Endothelial cell (in vitro differentiated cells): ENCODE data around the gene CXXC1. TPM values are rescaled to one million over a fixed set of nuclear protein-coding genes. Genes with fewer than 3 reads are reported as not detected.
A peak's percentile ranks its signal among the peaks of the same experiment; 100 is the strongest.

ENCODE experiments used
- DNase-seq: peaks from one replicate; pipeline ENCODE4 v3.0.0; 2021; ENCODE audit warnings: low spot score
- H3K27ac Mint-ChIP-seq: one replicate; pipeline ENCODE4 v1.8.0; 2021; ENCODE audit warnings: mixed read lengths, inconsistent platforms; ENCODE audit not compliant: unreplicated experiment
- H3K27me3 Mint-ChIP-seq: one replicate; pipeline ENCODE4 v1.8.0; 2021; ENCODE audit warnings: mild to moderate bottlenecking, moderate library complexity, mixed read lengths, inconsistent platforms; ENCODE audit not compliant: unreplicated experiment
- H3K36me3 Mint-ChIP-seq: one replicate; pipeline ENCODE4 v1.8.0; 2021; ENCODE audit warnings: mild to moderate bottlenecking, low read depth, mixed read lengths, inconsistent platforms; ENCODE audit not compliant: unreplicated experiment
- H3K4me1 Mint-ChIP-seq: one replicate; pipeline ENCODE4 v1.8.0; 2021; ENCODE audit warnings: mild to moderate bottlenecking, mixed read lengths, inconsistent platforms; ENCODE audit not compliant: unreplicated experiment
- H3K4me3 Mint-ChIP-seq: one replicate; pipeline ENCODE4 v1.8.0; 2021; ENCODE audit warnings: mild to moderate bottlenecking, mixed read lengths, inconsistent platforms; ENCODE audit not compliant: unreplicated experiment
- H3K9me3 Mint-ChIP-seq: one replicate; pipeline ENCODE4 v1.8.0; 2021; ENCODE audit warnings: mixed read lengths, inconsistent platforms; ENCODE audit not compliant: unreplicated experiment
- total RNA-seq: library from RNA; stranded (reverse); fragmentation: NEBNext Ultra II Directional; extraction: Animal tissue kit (Norgen Biotek cat#: 25700); gene quantifications from one replicate; pipeline ENCODE4 v1.2.1, GENCODE V29; 2021; ENCODE audit not compliant: unreplicated experiment
- TF ChIP-seq, protein P1 (sequence below): fragments of 200-600 bp; sonication (generic); IDR thresholded peaks from one replicate; pipeline ENCODE4 v1.5.0; 2021; ENCODE audit warnings: antibody characterized with exemption; ENCODE audit not compliant: unreplicated experiment

The CXXC1 gene
- total RNA-seq, 1 donor from 2014 or later, result 71.7 TPM

DNA sequence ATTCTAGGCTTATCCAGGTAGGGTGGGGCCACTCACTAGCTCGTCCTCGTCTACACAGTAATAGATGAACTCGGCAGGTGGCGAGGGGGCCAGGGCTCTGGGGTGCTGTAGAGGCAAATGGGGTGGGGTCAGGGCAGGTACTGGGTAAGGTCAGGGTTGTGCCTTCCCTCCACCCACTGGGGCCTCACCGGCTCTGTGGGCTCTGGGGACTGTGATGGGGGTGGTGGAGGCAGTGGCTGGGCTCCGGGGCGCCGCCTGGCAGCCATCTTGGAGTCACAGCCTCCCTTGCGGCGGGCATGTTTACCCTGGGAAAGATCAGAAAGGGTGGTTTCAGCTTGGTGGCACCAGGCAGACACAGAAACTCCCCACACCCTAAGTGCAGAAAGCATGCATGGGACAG, 12.6 kb downstream of the CXXC1 start:
- peaks cover 17% of the 10 kb centered on the region for H3K27me3 Mint-ChIP-seq
- no peak overlapping the region for H3K27ac Mint-ChIP-seq
- no peaks in the 10 kb centered on the region for H3K9me3 Mint-ChIP-seq
- H3K4me3 Mint-ChIP-seq, result peak overlapping the region; percentile 80
- H3K36me3 Mint-ChIP-seq, result peaks cover 42% of the 10 kb centered on the region
- peaks cover 5% of the 10 kb centered on the region for H3K4me1 Mint-ChIP-seq
- DNase-seq, result no peak
- TF ChIP-seq, protein P1, sequence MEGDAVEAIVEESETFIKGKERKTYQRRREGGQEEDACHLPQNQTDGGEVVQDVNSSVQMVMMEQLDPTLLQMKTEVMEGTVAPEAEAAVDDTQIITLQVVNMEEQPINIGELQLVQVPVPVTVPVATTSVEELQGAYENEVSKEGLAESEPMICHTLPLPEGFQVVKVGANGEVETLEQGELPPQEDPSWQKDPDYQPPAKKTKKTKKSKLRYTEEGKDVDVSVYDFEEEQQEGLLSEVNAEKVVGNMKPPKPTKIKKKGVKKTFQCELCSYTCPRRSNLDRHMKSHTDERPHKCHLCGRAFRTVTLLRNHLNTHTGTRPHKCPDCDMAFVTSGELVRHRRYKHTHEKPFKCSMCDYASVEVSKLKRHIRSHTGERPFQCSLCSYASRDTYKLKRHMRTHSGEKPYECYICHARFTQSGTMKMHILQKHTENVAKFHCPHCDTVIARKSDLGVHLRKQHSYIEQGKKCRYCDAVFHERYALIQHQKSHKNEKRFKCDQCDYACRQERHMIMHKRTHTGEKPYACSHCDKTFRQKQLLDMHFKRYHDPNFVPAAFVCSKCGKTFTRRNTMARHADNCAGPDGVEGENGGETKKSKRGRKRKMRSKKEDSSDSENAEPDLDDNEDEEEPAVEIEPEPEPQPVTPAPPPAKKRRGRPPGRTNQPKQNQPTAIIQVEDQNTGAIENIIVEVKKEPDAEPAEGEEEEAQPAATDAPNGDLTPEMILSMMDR, result no peak

DNA sequence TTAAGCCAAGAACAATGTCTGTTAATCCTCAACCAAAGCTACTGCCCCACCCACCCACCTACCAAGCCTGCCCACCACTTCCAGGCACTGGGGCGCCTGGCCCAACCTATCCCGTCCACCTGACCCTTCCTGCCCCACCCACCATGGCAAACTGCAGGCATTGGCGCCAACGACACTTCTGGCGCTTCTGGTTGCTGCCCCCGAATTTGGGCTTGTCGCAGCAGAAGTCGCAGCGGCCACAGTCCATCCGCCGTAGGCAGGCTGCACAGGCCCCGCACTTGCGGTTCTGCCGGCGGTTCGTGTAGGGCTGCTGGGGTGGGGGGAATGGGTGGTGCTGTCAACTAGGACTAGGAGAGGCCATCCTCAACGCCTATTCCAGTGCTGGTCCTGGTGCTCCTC, 13.4 kb downstream of the CXXC1 start:
- TF ChIP-seq, protein P1, result no peak
- peaks cover 49% of the 10 kb centered on the region for H3K36me3 Mint-ChIP-seq
- DNase-seq, result no peak
- H3K27me3 Mint-ChIP-seq, result peaks cover 17% of the 10 kb centered on the region
- H3K4me1 Mint-ChIP-seq, result peaks cover 1% of the 10 kb centered on the region
- H3K27ac Mint-ChIP-seq, result no peak overlapping the region
- no peaks in the 10 kb centered on the region for H3K9me3 Mint-ChIP-seq
- H3K4me3 Mint-ChIP-seq, result no peak overlapping the region

DNA sequence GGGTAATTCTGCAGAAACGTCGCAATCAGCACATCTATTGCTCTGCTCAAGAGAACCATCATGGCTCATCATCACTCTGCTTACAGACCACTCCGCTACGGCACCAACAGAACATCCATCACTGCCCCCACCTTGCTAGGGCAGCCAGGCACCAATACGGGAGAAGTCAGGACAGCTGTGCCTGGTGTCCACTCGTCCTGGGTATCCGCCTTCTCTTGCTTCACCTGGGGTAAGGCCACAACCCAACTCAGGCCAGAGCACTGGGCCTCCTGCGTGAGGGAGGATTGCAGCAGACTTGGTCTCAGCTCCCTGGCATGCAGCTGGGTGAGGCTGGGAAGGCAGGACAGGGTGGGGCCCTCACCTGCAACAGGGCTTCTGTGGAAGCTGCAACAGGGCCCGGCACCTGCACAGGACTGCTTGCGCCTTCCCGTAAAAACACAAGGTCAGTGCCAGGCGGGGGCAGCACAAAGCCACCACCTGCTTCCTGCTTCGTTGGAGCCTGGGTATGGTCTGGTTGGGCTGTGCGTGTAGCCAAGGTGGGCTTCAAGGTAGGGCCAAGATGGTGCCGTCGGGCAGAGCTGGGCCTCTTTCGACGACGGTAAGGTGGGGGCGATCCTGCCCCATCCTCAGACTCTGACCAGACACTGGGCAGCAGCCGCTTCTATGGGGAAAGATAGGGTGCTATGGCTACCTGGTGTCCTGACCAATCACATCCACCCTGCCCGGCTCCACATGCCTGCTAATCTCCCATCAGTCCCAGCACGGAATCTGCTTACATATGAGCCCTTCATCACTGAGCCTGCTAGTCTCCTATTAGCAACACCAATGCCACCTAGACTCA, 14.1 kb downstream of the CXXC1 start:
- no peaks in the 10 kb centered on the region for H3K4me1 Mint-ChIP-seq
- no peak overlapping the region for H3K27ac Mint-ChIP-seq
- no peak for DNase-seq
- peak overlapping the region; percentile 73 for H3K4me3 Mint-ChIP-seq
- peaks cover 17% of the 10 kb centered on the region for H3K27me3 Mint-ChIP-seq
- TF ChIP-seq, protein P1, result no peak
- H3K36me3 Mint-ChIP-seq, result peaks cover 49% of the 10 kb centered on the region
- H3K9me3 Mint-ChIP-seq, result no peaks in the 10 kb centered on the region

DNA sequence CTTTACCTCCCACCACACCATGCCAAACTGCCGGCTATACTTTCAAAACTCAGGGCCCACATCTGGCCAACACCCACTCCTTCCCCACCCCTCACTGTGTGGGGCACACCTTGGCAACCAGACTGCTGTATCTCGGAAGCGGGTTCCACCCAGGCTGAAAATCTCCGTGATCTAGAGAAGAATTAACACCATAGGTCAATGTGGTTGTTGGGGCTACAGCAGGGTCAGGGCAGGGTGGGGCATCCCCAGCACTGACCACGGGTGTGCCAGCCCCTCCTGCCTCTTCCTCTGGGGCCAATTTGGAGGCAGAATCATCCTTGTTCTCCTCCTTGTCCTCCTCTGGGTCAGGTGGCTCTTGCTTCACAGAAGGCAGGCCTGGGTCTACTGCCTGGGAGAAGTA, 14.9 kb downstream of the CXXC1 start:
- TF ChIP-seq, protein P1, result no peak
- Mint-ChIP-seq H3K4me3 (no peak overlapping the region), H3K9me3 (no peaks in the 10 kb centered on the region)

DNA sequence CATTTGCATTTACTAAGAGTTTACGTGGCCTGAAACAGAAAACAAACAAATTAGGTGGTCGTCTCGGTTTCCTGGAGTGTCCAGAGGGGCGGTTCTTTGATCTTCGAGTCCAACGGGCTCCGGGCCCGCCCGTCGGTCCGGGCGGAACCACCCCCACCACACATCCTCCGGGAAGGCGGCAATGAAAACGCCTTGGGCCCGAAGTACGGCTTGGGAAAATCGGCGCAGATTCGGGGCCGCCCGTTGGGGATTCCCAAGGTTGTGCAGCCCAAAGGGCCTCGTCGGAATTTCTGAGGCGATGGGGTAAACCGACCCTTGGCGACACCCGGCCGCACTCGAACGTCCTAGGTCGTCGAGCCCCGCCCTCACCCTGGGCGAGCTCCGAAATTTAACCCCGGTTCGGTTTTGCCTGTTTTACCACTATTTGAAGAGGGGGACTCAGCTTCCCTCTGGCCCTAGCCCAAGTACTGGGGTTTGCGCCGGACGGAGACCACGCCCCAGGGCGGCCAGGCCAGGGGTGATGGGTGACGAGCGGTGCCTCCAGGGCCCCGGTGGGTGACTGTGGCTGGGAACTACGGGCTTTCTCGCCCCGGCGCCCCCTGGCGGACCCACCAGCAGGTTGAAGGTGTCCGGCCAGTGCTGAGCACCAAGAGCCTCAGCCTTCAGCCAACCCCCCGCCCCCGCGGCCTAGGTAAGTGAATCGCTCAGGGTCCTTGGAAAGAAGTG, 19.3 kb downstream of the CXXC1 start:
- TF ChIP-seq, protein P1, result peak; percentile 84
- H3K4me3 Mint-ChIP-seq, result peak overlapping the region; percentile 84

More for the DNA sequence above, 14.9 kb downstream of the CXXC1 start:
- H3K4me1 Mint-ChIP-seq, result no peaks in the 10 kb centered on the region
- peak overlapping the region; percentile 30 for H3K27ac Mint-ChIP-seq
- no peak for DNase-seq
- H3K27me3 Mint-ChIP-seq, result peaks cover 17% of the 10 kb centered on the region
- H3K36me3 Mint-ChIP-seq, result peaks cover 49% of the 10 kb centered on the region

More for the DNA sequence above, 19.3 kb downstream of the CXXC1 start:
- Mint-ChIP-seq H3K36me3 (peaks cover 21% of the 10 kb centered on the region), H3K27me3 (peaks cover 10% of the 10 kb centered on the region), H3K9me3 (no peaks in the 10 kb centered on the region), H3K27ac (no peak overlapping the region), H3K4me1 (peaks cover 11% of the 10 kb centered on the region)
- peak; percentile 94 for DNase-seq
